ENCODE results near the gene NMRAL1.
A peak's percentile ranks its signal among the peaks of the same experiment; 100 is the strongest.

NMRAL1 gene

GRCh38 chr16:4467916-4468315, 6.5 kb downstream of the NMRAL1 start:
- Mint-ChIP-seq H3K27me3 (no peaks in the 10 kb centered on the region), H3K4me3 (no peak overlapping the region), H3K4me1 (peaks cover 23% of the 10 kb centered on the region), H3K27ac (no peak overlapping the region), H3K9me3 (no peaks in the 10 kb centered on the region), H3K36me3 (peaks cover 38% of the 10 kb centered on the region)
- CTCF ChIA-PET, result no interaction called here
- DNase-seq, result no peak

GRCh38 chr16:4465977-4466779, 8.2 kb downstream of the NMRAL1 start:
- H3K27ac Mint-ChIP-seq, result peak overlapping the region; percentile 75
- H3K9me3 Mint-ChIP-seq, result no peaks in the 10 kb centered on the region
- CTCF ChIA-PET, result interaction anchor here (0.8 to 1.4 kb wide), 3 partner anchors 10 to 42 kb away, joined by 3 read pairs; partner anchors contain the start of gene HMOX2
- H3K4me3 Mint-ChIP-seq, result no peak overlapping the region
- peaks cover 15% of the 10 kb centered on the region for H3K4me1 Mint-ChIP-seq
- H3K27me3 Mint-ChIP-seq, result no peaks in the 10 kb centered on the region
- peak; percentile 45 for DNase-seq
- H3K36me3 Mint-ChIP-seq, result peaks cover 37% of the 10 kb centered on the region

- Mint-ChIP-seq H3K4me1 (peaks cover 31% of the 10 kb centered on the region), H3K9me3 (no peaks in the 10 kb centered on the region), H3K4me3 (no peak overlapping the region), H3K36me3 (peaks cover 45% of the 10 kb centered on the region), H3K27me3 (no peaks in the 10 kb centered on the region), H3K27ac (no peak overlapping the region)
- CTCF ChIA-PET, result interaction anchor here (1.0 kb wide), 1 partner anchor 11 kb away, joined by 3 read pairs; the partner anchor contains the start of gene NMRAL1
- no peak for DNase-seq
Observed at GRCh38 chr16:4463522-4464163, 10.8 kb downstream of the NMRAL1 start.

GRCh38 chr16:4461250-4462085, 13.0 kb downstream of the NMRAL1 start:
- Mint-ChIP-seq H3K9me3 (no peaks in the 10 kb centered on the region), H3K4me1 (peaks cover 28% of the 10 kb centered on the region), H3K36me3 (peaks cover 42% of the 10 kb centered on the region), H3K27me3 (no peaks in the 10 kb centered on the region), H3K4me3 (no peak overlapping the region), H3K27ac (no peak overlapping the region)
- CTCF ChIA-PET, result interaction anchor here (1.2 kb wide), 1 partner anchor 11 kb away, joined by 4 read pairs; no protein-coding TSS in a partner anchor
- DNase-seq, result no peak

GRCh38 chr16:4460936-4461249, 13.5 kb downstream of the NMRAL1 start:
- Mint-ChIP-seq H3K27me3 (no peaks in the 10 kb centered on the region), H3K4me3 (no peak overlapping the region), H3K27ac (no peak overlapping the region), H3K4me1 (peaks cover 23% of the 10 kb centered on the region), H3K36me3 (peaks cover 36% of the 10 kb centered on the region), H3K9me3 (no peaks in the 10 kb centered on the region)
- DNase-seq, result no peak
- CTCF ChIA-PET, result no interaction called here

- no peak for DNase-seq
- Mint-ChIP-seq H3K27me3 (no peaks in the 10 kb centered on the region), H3K36me3 (peaks cover 28% of the 10 kb centered on the region), H3K9me3 (no peaks in the 10 kb centered on the region), H3K4me3 (no peak overlapping the region), H3K27ac (no peak overlapping the region), H3K4me1 (peaks cover 15% of the 10 kb centered on the region)
- CTCF ChIA-PET, result no interaction called here
Observed at GRCh38 chr16:4455951-4456350, 18.5 kb downstream of the NMRAL1 start.

GRCh38 chr16:4455081-4455480, 19.3 kb downstream of the NMRAL1 start:
- no peak overlapping the region for H3K27ac Mint-ChIP-seq
- no peaks in the 10 kb centered on the region for H3K9me3 Mint-ChIP-seq
- peaks cover 12% of the 10 kb centered on the region for H3K4me1 Mint-ChIP-seq
- no peak overlapping the region for H3K4me3 Mint-ChIP-seq
- no peak for DNase-seq
- no peaks in the 10 kb centered on the region for H3K27me3 Mint-ChIP-seq
- H3K36me3 Mint-ChIP-seq, result peaks cover 32% of the 10 kb centered on the region
- CTCF ChIA-PET, result no interaction called here

GRCh38 chr16:4454623-4455022, 19.8 kb downstream of the NMRAL1 start:
- H3K9me3 Mint-ChIP-seq, result no peaks in the 10 kb centered on the region
- CTCF ChIA-PET, result no interaction called here
- peaks cover 32% of the 10 kb centered on the region for H3K36me3 Mint-ChIP-seq
- no peak overlapping the region for H3K27ac Mint-ChIP-seq
- no peak overlapping the region for H3K4me3 Mint-ChIP-seq
- peaks cover 7% of the 10 kb centered on the region for H3K4me1 Mint-ChIP-seq
- peak; percentile 26 for DNase-seq
- no peaks in the 10 kb centered on the region for H3K27me3 Mint-ChIP-seq

GRCh38 chr16:4452674-4453073, 21.8 kb downstream of the NMRAL1 start:
- no peak for DNase-seq
- H3K27ac Mint-ChIP-seq, result peak overlapping the region; percentile 31
- H3K4me1 Mint-ChIP-seq, result no peaks in the 10 kb centered on the region
- peaks cover 33% of the 10 kb centered on the region for H3K36me3 Mint-ChIP-seq
- H3K4me3 Mint-ChIP-seq, result no peak overlapping the region
- CTCF ChIA-PET, result interaction anchor here (1.1 kb wide), 1 partner anchor 50 kb away, joined by 4 read pairs; no protein-coding TSS in a partner anchor
- no peaks in the 10 kb centered on the region for H3K27me3 Mint-ChIP-seq
- no peaks in the 10 kb centered on the region for H3K9me3 Mint-ChIP-seq

GRCh38 chr16:4450931-4451519, 23.4 kb downstream of the NMRAL1 start:
- H3K36me3 Mint-ChIP-seq, result peaks cover 37% of the 10 kb centered on the region
- no peak overlapping the region for H3K4me3 Mint-ChIP-seq
- CTCF ChIA-PET, result no interaction called here
- H3K9me3 Mint-ChIP-seq, result no peaks in the 10 kb centered on the region
- no peaks in the 10 kb centered on the region for H3K27me3 Mint-ChIP-seq
- H3K27ac Mint-ChIP-seq, result no peak overlapping the region
- no peaks in the 10 kb centered on the region for H3K4me1 Mint-ChIP-seq
- no peak for DNase-seq

GRCh38 chr16:4450430-4450829, 24.0 kb downstream of the NMRAL1 start:
- H3K4me3 Mint-ChIP-seq, result no peak overlapping the region
- peaks cover 37% of the 10 kb centered on the region for H3K36me3 Mint-ChIP-seq
- H3K9me3 Mint-ChIP-seq, result no peaks in the 10 kb centered on the region
- H3K4me1 Mint-ChIP-seq, result no peaks in the 10 kb centered on the region
- no peak overlapping the region for H3K27ac Mint-ChIP-seq
- H3K27me3 Mint-ChIP-seq, result no peaks in the 10 kb centered on the region
- no peak for DNase-seq
- CTCF ChIA-PET, result interaction anchor here (1.7 kb wide), 1 partner anchor 8 kb away, joined by 4 read pairs; no protein-coding TSS in a partner anchor

- Mint-ChIP-seq H3K9me3 (no peaks in the 10 kb centered on the region), H3K4me1 (peaks cover 5% of the 10 kb centered on the region), H3K36me3 (peaks cover 54% of the 10 kb centered on the region), H3K27ac (no peak overlapping the region), H3K27me3 (no peaks in the 10 kb centered on the region), H3K4me3 (no peak overlapping the region)
- DNase-seq, result no peak
- CTCF ChIA-PET, result interaction anchor here (0.7 to 1.3 kb wide), 2 partner anchors 22 to 28 kb away, joined by 3 read pairs; partner anchors contain the start of gene CORO7
Observed at GRCh38 chr16:4443986-4444385, 30.4 kb downstream of the NMRAL1 start.

GRCh38 chr16:4443271-4443670, 31.2 kb downstream of the NMRAL1 start:
- CTCF ChIA-PET, result interaction anchor here (0.7 to 1.3 kb wide), 2 partner anchors 22 to 27 kb away, joined by 3 read pairs; partner anchors contain the start of gene CORO7
- no peaks in the 10 kb centered on the region for H3K9me3 Mint-ChIP-seq
- no peaks in the 10 kb centered on the region for H3K27me3 Mint-ChIP-seq
- H3K36me3 Mint-ChIP-seq, result peaks cover 53% of the 10 kb centered on the region
- H3K4me1 Mint-ChIP-seq, result peaks cover 8% of the 10 kb centered on the region
- no peak overlapping the region for H3K27ac Mint-ChIP-seq
- no peak for DNase-seq
- no peak overlapping the region for H3K4me3 Mint-ChIP-seq

- CTCF ChIA-PET, result no interaction called here
- DNase-seq, result no peak
- Mint-ChIP-seq H3K27me3 (no peaks in the 10 kb centered on the region), H3K9me3 (no peaks in the 10 kb centered on the region), H3K27ac (no peak overlapping the region), H3K36me3 (peaks cover 52% of the 10 kb centered on the region), H3K4me3 (no peak overlapping the region), H3K4me1 (peaks cover 8% of the 10 kb centered on the region)
Observed at GRCh38 chr16:4442371-4442770, 32.1 kb downstream of the NMRAL1 start.

All from activated naive CD4-positive, alpha-beta T cell treated with anti-CD3 and anti-CD28 coated beads, Interleukin-2, amount 10 ng/mL, durations not matched to agents 7 days and 5 days (primary cell).